Transverse colon (tissue), 4 donors: ENCODE data around the gene TRUB1.

ENCODE experiments used
- EP300 ChIP-seq: sonication (generic); formaldehyde crosslinking; IDR thresholded peaks from one replicate; pipeline ENCODE4 v1.6.1; 2017; ENCODE audit warnings: antibody characterized with exemption, low read depth
- POLR2AphosphoS5 ChIP-seq, 3 donors: sonication (generic); formaldehyde crosslinking; IDR thresholded peaks; one replicate each; pipeline ENCODE4 v1.6.1; 2016; ENCODE audit warnings: antibody characterized with exemption in 3 of 3
- TF ChIP-seq, protein P1 (sequence below), 5 experiments: fragments of 200-600 bp in 3 of 5; fragments of 450-650 bp in 2 of 5; sonication (generic) in 3 of 5; IDR thresholded peaks; 1 replicate in 2 of 5; 2 replicates in 3 of 5; pipeline ENCODE4 v1.5.1; 2016 to 2017; ENCODE audit warnings: antibody characterized with exemption in 5 of 5, inconsistent platforms in 3 of 5, mild to moderate bottlenecking in 2 of 5, moderate library complexity in 1 of 5

DNA sequence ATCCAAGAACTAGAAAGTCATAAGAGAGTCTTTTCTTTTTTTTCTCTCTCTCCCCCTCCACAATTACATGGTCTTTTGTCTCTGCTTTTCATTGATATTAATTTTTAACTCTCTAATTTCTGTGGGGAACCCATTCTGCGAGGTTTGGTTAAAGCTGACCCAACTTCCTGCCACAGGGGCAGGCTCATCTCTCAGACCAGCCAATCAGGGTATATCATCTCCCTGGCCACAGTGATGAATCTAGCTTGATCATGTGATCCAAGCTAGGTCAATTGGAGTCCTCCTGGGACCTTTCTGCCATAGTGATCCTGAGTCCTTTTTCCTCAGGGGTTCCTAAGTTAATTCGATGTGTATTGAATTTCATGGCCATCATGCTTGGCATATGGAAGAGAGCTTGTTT lies 38.0 kb upstream of the TRUB1 start:
- TF ChIP-seq, protein P1, sequence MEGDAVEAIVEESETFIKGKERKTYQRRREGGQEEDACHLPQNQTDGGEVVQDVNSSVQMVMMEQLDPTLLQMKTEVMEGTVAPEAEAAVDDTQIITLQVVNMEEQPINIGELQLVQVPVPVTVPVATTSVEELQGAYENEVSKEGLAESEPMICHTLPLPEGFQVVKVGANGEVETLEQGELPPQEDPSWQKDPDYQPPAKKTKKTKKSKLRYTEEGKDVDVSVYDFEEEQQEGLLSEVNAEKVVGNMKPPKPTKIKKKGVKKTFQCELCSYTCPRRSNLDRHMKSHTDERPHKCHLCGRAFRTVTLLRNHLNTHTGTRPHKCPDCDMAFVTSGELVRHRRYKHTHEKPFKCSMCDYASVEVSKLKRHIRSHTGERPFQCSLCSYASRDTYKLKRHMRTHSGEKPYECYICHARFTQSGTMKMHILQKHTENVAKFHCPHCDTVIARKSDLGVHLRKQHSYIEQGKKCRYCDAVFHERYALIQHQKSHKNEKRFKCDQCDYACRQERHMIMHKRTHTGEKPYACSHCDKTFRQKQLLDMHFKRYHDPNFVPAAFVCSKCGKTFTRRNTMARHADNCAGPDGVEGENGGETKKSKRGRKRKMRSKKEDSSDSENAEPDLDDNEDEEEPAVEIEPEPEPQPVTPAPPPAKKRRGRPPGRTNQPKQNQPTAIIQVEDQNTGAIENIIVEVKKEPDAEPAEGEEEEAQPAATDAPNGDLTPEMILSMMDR (IDR thresholded peaks at IDR 0.05): no peak
- no peak for TF ChIP-seq POLR2AphosphoS5 (IDR thresholded peaks at IDR 0.05)
- no peak for TF ChIP-seq EP300
